Choroid plexus epithelial cell (primary cell): ENCODE measurements around the gene PDZD2.

Source experiments
- DNase-seq: peaks from one replicate; pipeline ENCODE4 v3.0.0-alpha.2; 2010; ENCODE audit warnings: low read depth
- H3K4me3 ChIP-seq: 2 replicates; pipeline ENCODE4 v1.5.1; 2011; ENCODE audit warnings: low read depth, mild to moderate bottlenecking, control low read depth, low read length, moderate library complexity
- TF ChIP-seq, protein P1 (sequence below): conservative IDR thresholded peaks from 2 replicates; pipeline ENCODE4 v1.5.1; 2011; ENCODE audit warnings: low read depth, mild to moderate bottlenecking, control low read depth, inconsistent platforms, low read length, moderate library complexity

PDZD2 gene

GRCh38 chr5:31754741-31755675 is 116.1 kb downstream of the PDZD2 start:
- TF ChIP-seq, protein P1, sequence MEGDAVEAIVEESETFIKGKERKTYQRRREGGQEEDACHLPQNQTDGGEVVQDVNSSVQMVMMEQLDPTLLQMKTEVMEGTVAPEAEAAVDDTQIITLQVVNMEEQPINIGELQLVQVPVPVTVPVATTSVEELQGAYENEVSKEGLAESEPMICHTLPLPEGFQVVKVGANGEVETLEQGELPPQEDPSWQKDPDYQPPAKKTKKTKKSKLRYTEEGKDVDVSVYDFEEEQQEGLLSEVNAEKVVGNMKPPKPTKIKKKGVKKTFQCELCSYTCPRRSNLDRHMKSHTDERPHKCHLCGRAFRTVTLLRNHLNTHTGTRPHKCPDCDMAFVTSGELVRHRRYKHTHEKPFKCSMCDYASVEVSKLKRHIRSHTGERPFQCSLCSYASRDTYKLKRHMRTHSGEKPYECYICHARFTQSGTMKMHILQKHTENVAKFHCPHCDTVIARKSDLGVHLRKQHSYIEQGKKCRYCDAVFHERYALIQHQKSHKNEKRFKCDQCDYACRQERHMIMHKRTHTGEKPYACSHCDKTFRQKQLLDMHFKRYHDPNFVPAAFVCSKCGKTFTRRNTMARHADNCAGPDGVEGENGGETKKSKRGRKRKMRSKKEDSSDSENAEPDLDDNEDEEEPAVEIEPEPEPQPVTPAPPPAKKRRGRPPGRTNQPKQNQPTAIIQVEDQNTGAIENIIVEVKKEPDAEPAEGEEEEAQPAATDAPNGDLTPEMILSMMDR, result no peak
- DNase-seq, result peak; percentile 1
- H3K4me3 ChIP-seq, result no peak overlapping the region

DNA sequence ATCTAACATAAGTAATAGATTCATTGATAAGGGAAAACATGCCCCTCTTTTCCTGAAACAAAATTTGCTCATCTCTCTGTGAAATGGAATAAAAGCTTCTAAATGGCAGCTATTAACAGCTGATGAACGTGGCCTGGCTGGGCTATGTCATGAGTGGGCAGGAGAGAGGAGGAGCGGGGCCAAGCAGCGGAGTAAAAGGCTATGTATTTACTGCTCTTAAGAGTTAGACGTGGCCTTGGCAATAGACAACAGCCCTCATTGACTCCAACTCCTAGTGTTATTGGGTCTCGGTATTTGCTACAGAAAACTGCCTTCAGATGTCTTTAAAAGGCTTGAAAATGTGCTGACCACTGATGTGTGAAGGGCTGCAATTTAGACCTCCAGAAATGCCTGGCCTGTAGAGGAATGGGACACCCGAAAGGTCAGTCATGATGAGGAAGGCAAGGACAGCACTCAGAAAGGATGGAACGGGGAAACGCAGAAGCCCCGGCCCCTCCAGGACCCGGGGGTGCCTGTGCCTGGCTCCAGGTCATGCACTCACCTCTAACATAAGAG is 116.8 kb downstream of the PDZD2 start:
- H3K4me3 ChIP-seq, result no peak overlapping the region
- TF ChIP-seq, protein P1, result no peak
- no peak for DNase-seq

GRCh38 chr5:31757806-31758205 is 118.9 kb downstream of the PDZD2 start:
- no peak for DNase-seq
- TF ChIP-seq, protein P1, result no peak
- no peak overlapping the region for H3K4me3 ChIP-seq

DNA sequence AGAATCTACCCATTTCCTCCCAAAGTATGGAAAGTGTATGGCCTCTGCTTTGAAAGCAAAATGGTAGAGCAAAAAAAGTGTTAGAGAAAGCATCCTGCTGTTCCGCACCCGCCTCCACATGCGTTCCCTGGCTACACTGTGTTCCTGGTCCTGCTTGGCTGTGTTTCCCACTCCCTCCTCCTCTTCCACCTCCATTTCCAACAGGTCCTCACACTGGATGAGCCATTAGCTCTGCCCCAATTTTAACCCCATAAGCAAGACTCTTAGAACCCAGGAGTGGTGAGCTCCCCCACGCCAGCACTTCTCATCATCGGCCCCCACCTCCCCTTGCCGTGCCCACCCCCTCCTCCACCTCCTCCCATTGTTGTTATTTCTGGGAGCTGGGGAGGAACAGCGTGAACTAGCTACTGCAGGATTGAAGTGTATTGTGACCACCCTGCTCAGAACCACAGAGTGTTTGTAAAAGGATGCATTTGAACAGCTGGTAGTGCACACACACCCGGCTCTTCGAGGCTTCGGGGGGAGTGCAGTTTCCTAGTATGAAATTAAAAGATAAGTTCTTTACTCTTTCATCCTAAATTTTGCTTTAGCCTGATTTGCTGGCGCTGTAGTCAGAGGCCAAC is 120.0 kb downstream of the PDZD2 start:
- H3K4me3 ChIP-seq, result no peak overlapping the region
- no peak for DNase-seq
- TF ChIP-seq, protein P1, result no peak

GRCh38 chr5:31759925-31760324 is 121.0 kb downstream of the PDZD2 start:
- H3K4me3 ChIP-seq, result no peak overlapping the region
- TF ChIP-seq, protein P1, result no peak
- no peak for DNase-seq

DNA sequence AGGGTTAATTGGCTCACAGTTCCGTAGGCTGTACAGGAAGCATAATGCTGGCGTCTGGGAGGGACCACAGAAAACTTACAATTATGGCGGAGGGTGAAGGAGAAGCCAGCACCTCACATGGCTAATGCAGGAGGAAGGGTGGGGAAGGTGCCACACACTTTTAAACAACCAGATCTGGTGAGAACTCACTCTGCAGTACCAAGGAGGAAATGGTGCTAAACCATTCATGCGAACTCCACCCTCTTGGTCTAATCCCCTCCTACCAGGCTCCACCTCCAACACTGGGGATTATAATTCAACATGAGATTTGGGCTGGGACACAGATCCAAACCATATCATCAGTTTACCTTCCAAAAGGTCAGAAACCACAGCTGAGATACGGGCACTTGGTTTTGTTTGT is 122.9 kb downstream of the PDZD2 start:
- TF ChIP-seq, protein P1, result no peak
- no peak for DNase-seq
- no peak overlapping the region for H3K4me3 ChIP-seq
